ENCODE data around the gene ARHGAP45.

The ARHGAP45 gene

DNA sequence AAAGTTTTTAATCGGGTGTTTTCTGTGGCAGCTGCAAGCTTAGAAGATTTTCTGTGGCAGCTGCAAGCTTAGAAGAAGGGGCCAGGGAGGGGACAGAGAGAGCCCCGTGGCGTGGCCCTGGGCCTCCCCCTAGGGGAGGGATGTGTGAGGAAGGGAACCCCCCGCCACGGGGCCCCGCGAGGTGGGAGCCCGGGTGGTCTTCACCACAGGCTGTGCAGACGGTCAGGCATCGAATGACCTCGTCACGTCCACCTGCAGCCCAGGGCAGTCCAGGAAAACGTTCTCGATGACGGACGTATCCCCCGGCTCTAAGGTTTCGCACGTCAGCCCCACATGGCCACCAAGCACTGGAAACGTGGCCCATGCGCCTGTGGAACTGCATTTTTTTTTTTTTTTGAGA, 19.6 kb downstream of the ARHGAP45 start:
- TF ChIP-seq, protein P1, sequence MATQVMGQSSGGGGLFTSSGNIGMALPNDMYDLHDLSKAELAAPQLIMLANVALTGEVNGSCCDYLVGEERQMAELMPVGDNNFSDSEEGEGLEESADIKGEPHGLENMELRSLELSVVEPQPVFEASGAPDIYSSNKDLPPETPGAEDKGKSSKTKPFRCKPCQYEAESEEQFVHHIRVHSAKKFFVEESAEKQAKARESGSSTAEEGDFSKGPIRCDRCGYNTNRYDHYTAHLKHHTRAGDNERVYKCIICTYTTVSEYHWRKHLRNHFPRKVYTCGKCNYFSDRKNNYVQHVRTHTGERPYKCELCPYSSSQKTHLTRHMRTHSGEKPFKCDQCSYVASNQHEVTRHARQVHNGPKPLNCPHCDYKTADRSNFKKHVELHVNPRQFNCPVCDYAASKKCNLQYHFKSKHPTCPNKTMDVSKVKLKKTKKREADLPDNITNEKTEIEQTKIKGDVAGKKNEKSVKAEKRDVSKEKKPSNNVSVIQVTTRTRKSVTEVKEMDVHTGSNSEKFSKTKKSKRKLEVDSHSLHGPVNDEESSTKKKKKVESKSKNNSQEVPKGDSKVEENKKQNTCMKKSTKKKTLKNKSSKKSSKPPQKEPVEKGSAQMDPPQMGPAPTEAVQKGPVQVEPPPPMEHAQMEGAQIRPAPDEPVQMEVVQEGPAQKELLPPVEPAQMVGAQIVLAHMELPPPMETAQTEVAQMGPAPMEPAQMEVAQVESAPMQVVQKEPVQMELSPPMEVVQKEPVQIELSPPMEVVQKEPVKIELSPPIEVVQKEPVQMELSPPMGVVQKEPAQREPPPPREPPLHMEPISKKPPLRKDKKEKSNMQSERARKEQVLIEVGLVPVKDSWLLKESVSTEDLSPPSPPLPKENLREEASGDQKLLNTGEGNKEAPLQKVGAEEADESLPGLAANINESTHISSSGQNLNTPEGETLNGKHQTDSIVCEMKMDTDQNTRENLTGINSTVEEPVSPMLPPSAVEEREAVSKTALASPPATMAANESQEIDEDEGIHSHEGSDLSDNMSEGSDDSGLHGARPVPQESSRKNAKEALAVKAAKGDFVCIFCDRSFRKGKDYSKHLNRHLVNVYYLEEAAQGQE (IDR thresholded peaks at IDR 0.05; ENCODE audit: insufficient read depth in 1 of 2, low read depth in 2 of 2, low read length in 2 of 2), result no peak
- TF ChIP-seq FOXP2 (optimal IDR thresholded peaks at IDR 0.05; ENCODE audit: borderline replicate concordance, extremely low read depth, extremely low read length, insufficient read depth) (no peak), POLR2AphosphoS5 (IDR thresholded peaks at IDR 0.05; ENCODE audit: low read depth, low read length) (no peak), SIN3A (IDR thresholded peaks at IDR 0.05; ENCODE audit: borderline replicate concordance, insufficient read depth, low read length) (no peak), TAF1 (IDR thresholded peaks at IDR 0.05; ENCODE audit: borderline replicate concordance, insufficient read depth, low read length) (no peak)

DNA sequence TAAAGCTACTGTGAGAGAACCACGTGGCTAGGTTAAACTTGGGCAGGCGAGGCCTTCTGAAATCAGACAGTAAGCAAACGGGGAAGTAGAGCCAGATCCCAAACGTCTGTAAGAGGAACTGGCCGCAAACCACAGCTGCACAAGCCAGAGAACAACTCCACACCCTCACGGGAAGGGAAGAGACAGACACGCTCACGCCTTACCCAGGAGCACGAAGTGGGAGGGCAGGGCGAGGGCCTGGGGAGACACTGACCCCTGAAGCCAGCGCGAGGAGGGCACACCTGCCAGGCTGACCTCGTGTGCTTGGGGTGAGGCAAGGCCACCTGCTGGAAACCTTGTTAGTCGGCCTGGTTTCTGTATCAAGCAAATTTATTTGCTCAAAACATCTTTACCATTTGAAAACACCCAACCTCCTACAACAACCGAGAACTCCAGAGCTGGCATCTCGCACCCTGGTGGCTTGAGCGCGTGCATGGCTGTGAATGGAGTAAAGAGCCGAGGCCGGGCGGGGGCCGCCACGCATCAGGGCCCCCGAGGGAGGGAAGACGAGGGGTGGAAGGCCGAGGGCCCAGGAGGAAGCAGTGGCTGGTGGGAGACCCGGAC, 20.9 kb downstream of the ARHGAP45 start:
- TF ChIP-seq POLR2AphosphoS5 (IDR thresholded peaks at IDR 0.05; ENCODE audit: low read depth, low read length) (no peak), FOXP2 (optimal IDR thresholded peaks at IDR 0.05; ENCODE audit: borderline replicate concordance, extremely low read depth, extremely low read length, insufficient read depth) (no peak)
- TF ChIP-seq, protein P1 (IDR thresholded peaks at IDR 0.05; ENCODE audit: insufficient read depth in 1 of 2, low read depth in 2 of 2, low read length in 2 of 2), result no peak

DNA sequence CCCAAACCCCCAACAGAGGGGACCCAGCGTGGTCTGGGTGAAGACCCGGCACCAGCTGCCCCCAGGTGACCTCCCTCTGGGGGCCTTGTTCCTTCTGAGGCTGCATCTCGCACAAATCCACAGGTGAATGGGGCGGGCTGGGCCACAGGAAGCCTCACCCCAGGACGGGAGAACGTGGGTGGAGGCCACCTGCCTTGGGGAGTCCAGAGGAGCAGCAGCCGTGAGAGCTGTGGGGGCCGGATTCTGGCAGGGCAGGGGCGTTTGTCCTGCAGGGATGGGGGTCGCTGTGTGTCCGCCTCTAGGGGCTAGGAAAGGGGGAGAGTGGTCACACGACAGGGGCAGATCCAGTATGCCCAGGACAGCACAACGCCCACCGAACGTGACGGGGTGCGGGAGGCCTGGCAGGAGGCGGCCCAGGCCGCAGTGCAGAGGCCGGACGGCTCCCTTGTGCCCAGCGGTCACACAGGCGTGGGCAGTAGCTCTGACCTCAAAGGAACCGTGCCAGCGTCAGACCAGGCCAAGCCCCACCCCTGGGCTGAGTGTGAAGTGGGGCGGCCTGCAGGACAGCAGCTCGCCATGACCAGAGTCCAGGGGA, 21.5 kb downstream of the ARHGAP45 start:
- no peak for TF ChIP-seq POLR2AphosphoS5 (IDR thresholded peaks at IDR 0.05; ENCODE audit: low read depth, low read length)
- TF ChIP-seq TAF1 (IDR thresholded peaks at IDR 0.05; ENCODE audit: borderline replicate concordance, insufficient read depth, low read length), result no peak
- no peak for TF ChIP-seq FOXP2 (optimal IDR thresholded peaks at IDR 0.05; ENCODE audit: borderline replicate concordance, extremely low read depth, extremely low read length, insufficient read depth)
- TF ChIP-seq SIN3A (IDR thresholded peaks at IDR 0.05; ENCODE audit: borderline replicate concordance, insufficient read depth, low read length), result no peak
- TF ChIP-seq, protein P1 (IDR thresholded peaks at IDR 0.05; ENCODE audit: insufficient read depth in 1 of 2, low read depth in 2 of 2, low read length in 2 of 2), result no peak

DNA sequence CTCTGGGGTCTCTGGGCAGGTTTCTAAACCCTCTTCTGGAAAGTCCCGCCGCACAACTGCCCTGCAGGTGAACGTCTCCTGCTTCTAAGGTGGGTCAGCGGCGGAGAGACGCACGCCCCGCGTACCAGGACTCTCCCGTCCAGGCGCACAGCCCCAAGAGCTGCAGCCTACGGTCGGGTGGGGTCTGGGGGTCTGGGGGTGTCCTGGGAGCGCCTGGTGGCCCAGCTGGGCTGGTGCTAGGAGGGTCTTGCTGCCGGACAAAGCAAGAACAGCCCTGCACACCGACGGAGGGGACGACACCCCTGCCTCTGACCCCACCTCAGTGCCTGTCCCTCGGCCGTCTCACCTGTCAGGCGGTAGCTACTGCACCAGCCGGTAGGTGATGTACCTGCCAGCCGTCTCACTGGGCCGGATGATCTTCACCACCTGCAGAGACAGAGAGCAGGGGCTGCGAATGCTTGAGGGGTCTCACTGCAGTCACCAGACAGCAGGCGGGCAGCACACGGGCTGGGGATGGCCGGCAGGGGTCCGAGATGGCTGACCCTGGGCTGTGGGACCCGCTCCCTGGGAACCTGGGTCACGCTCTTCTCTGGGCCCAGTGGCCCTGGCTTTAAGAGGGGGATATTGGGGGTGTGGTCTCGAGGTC, 22.3 kb downstream of the ARHGAP45 start:
- TF ChIP-seq SIN3A (IDR thresholded peaks at IDR 0.05; ENCODE audit: borderline replicate concordance, insufficient read depth, low read length) (no peak), TAF1 (IDR thresholded peaks at IDR 0.05; ENCODE audit: borderline replicate concordance, insufficient read depth, low read length) (no peak), FOXP2 (optimal IDR thresholded peaks at IDR 0.05; ENCODE audit: borderline replicate concordance, extremely low read depth, extremely low read length, insufficient read depth) (no peak), POLR2AphosphoS5 (IDR thresholded peaks at IDR 0.05; ENCODE audit: low read depth, low read length) (no peak)

DNA sequence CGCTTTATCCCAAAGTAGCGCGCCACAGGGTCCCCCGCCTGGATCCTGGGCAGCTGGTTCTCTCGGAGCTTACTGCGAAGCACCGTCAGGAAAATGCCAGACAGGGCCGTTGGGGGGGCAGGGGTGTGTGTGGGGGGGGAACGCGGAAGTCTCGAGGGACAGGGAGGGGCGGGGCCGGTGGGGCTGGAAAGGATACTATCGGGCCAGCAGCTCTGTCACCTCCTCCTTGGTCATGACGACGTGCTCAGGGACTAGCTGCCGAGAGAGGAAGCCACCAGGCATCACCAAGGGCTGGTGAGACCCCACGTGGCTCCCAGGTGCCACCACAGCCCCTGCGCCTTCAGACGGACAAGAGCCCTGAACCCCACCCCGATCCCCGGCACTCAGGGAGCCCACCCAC, 22.9 kb downstream of the ARHGAP45 start:
- TF ChIP-seq SIN3A (IDR thresholded peaks at IDR 0.05; ENCODE audit: borderline replicate concordance, insufficient read depth, low read length) (no peak), POLR2AphosphoS5 (IDR thresholded peaks at IDR 0.05; ENCODE audit: low read depth, low read length) (no peak), TAF1 (IDR thresholded peaks at IDR 0.05; ENCODE audit: borderline replicate concordance, insufficient read depth, low read length) (no peak), FOXP2 (optimal IDR thresholded peaks at IDR 0.05; ENCODE audit: borderline replicate concordance, extremely low read depth, extremely low read length, insufficient read depth) (no peak)
- TF ChIP-seq, protein P1 (IDR thresholded peaks at IDR 0.05; ENCODE audit: insufficient read depth in 1 of 2, low read depth in 2 of 2, low read length in 2 of 2), result no peak
